Measurements from ENCODE around the gene GTPBP2. TPM values are rescaled to one million over a fixed set of nuclear protein-coding genes. Genes with fewer than 3 reads are reported as not detected.

Gene GTPBP2
- 10 to 100 TPM; 63.7 to 95.8 TPM for total RNA-seq
- long read RNA-seq, transcript GTPBP2-202 (12 exons, 2,933 nt): major isoform, 8 of 29 reads
- long read RNA-seq, partial matches to known transcripts: 13 of 29 reads
- long read RNA-seq, other reads (novel, unspliced or antisense): 8 of 29 reads

- DNase-seq (peak; percentile 98 to 99), ATAC-seq (peak; percentile 80)
- intact Hi-C loops (cut with DNase I, micrococcal nuclease): no loop called here
Observed at GRCh38 chr6:43629104-43629504, at the start of gene GTPBP2. GTPBP2 (minus strand) TSS chr6:43629264; CDS start chr6:43629162, 102 bp downstream.

GRCh38 chr6:43678341-43678740 lies 49.3 kb upstream of the GTPBP2 start:
- DNase-seq: no peak
- intact Hi-C loops (cut with DNase I, micrococcal nuclease): no loop called here
- ATAC-seq: no peak

- DNase-seq: no peak
Observed at GRCh38 chr6:43677759-43678158, 48.7 kb upstream of the GTPBP2 start.

GRCh38 chr6:43676962-43677606 lies 48.0 kb upstream of the GTPBP2 start:
- no peak for DNase-seq
- intact Hi-C loops (cut with DNase I, micrococcal nuclease): no loop called here
- ATAC-seq: no peak

More at GRCh38 chr6:43677759-43678158, 48.7 kb upstream of the GTPBP2 start:
- intact Hi-C loops (cut with DNase I, micrococcal nuclease): no loop called here
- ATAC-seq: peak; percentile 78

- DNase-seq (no peak), ATAC-seq (no peak)
- intact Hi-C loops (cut with DNase I, micrococcal nuclease): no loop called here
Observed at GRCh38 chr6:43674921-43675320, 45.9 kb upstream of the GTPBP2 start.

GRCh38 chr6:43674291-43674690 lies 45.2 kb upstream of the GTPBP2 start:
- no peak for ATAC-seq
- intact Hi-C loops (cut with DNase I, micrococcal nuclease): no loop called here

GRCh38 chr6:43673444-43674084 lies 44.5 kb upstream of the GTPBP2 start:
- intact Hi-C loops (cut with DNase I, micrococcal nuclease): no loop called here
- DNase-seq (no peak), ATAC-seq (no peak)

More at GRCh38 chr6:43674291-43674690, 45.2 kb upstream of the GTPBP2 start:
- no peak for DNase-seq

- DNase-seq (peak; percentile 40 to 66), ATAC-seq (peak; percentile 58)
- intact Hi-C loops (cut with DNase I, micrococcal nuclease): no loop called here
Observed at GRCh38 chr6:43671801-43672690, 43.0 kb upstream of the GTPBP2 start.

- intact Hi-C loops (cut with DNase I, micrococcal nuclease): no loop called here
- ATAC-seq: no peak
- DNase-seq: peak in 1 of 2 donors; percentile 33
Observed at GRCh38 chr6:43671011-43671800, 42.1 kb upstream of the GTPBP2 start.

- DNase-seq: no peak
- no peak for ATAC-seq
- intact Hi-C loops (cut with DNase I, micrococcal nuclease): no loop called here
Observed at GRCh38 chr6:43670623-43670986, 41.5 kb upstream of the GTPBP2 start.

- DNase-seq (no peak), ATAC-seq (peak; percentile 13)
- intact Hi-C loops (cut with DNase I, micrococcal nuclease): loop anchor here (5.0 to 10.0 kb wide), 3 partner anchors 82 to 415 kb away; no protein-coding TSS in a partner anchor
Observed at GRCh38 chr6:43669922-43670622, 41.0 kb upstream of the GTPBP2 start.

- DNase-seq (peak in 1 of 2 donors; percentile 50), ATAC-seq (no peak)
- intact Hi-C loops (cut with DNase I, micrococcal nuclease): loop anchor here (5.0 to 10.0 kb wide), 3 partner anchors 83 to 416 kb away; no protein-coding TSS in a partner anchor
Observed at GRCh38 chr6:43669050-43669921, 40.2 kb upstream of the GTPBP2 start.

GRCh38 chr6:43668151-43669028 lies 39.3 kb upstream of the GTPBP2 start:
- ATAC-seq: peak; percentile 52
- peak; percentile 62 to 65 for DNase-seq
- intact Hi-C loops (cut with DNase I, micrococcal nuclease): loop anchor here (5.0 to 10.0 kb wide), 3 partner anchors 84 to 416 kb away; no protein-coding TSS in a partner anchor

GRCh38 chr6:43667245-43668150 lies 38.4 kb upstream of the GTPBP2 start:
- ATAC-seq (peak; percentile 72), DNase-seq (peak; percentile 73 to 91)
- intact Hi-C loops (cut with DNase I, micrococcal nuclease): loop anchor here (5.0 to 10.0 kb wide), 3 partner anchors 85 to 417 kb away; no protein-coding TSS in a partner anchor
